NCI-H748 treated with DMSO at 0.1 percent for 48 hours (cell line): Measurements from ENCODE around the gene SKIL.

Source experiments
- DNase-seq: peaks from one replicate; lab custom pipeline; 2025; lab: John Stamatoyannopoulos, UW

Gene SKIL

DNA sequence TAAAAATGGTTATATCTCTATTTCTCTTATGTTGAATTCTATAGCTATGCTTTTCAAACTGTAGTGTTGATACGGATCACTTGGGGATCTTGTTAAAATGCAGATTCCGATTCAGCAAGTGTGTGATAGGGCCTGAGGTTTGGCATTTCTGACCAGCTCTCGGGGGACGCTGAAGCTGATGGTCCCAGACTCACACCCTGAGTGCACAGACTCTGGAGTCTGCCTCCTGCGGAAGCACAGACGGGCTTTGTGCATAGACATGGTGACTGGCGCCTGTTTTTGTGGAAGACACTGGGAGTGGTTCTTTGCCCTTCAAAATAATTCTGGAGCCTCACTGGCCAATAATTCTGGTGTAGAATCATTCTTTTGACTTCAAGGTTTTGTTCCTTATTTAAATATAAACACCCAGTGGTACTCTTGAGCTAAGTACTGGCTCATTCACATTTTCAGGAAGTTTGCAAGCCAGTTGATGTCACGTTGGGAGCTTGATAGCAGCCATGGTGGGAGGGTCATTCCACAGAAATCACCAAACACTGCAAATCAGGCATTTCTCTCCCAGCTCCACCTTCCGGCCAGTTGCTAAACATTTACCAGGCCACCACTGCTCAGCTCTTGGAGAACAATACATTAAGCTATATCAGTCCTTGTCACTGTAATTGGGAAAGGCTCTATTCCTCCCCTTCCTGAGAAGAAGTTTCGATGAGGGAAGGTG, 80.3 kb downstream of the SKIL start:
- DNase-seq = no peak

DNA sequence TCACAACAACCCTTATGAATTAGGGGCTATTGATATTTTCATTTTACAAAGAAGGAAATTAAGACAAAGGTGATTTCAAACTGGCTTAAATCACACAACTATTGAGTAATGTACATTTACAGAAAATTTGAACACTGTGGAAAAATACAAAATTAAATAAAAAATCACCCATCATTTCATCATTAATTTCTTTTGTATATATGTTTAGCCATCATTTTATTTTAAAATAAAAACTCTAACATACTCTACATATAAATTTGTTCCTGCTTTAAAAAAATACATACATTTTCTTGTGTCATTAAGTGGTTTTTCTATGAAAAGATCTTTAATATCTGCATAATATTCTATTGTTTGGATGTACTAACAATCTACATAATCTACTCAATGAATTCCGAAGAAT, 81.3 kb downstream of the SKIL start:
- no peak for DNase-seq

DNA sequence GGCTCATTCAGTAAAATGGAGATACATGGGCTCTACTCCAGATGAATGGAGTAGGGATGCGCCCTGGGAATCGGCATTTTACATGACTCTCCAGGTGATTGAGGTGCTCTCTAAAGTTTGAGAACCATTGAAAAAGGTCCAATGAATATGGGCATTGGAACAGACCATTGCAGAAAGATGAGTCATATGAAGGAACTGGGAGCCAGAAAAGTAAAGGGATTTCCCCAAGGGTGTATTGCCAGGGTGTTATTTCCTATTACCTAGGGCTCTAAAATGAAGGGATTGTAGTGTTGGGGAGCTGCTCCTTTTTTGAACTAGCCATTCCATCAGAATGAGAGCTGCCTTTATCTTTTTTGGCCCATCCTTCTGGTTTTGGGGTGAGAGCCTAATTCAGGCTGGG, 82.8 kb downstream of the SKIL start:
- no peak for DNase-seq

DNA sequence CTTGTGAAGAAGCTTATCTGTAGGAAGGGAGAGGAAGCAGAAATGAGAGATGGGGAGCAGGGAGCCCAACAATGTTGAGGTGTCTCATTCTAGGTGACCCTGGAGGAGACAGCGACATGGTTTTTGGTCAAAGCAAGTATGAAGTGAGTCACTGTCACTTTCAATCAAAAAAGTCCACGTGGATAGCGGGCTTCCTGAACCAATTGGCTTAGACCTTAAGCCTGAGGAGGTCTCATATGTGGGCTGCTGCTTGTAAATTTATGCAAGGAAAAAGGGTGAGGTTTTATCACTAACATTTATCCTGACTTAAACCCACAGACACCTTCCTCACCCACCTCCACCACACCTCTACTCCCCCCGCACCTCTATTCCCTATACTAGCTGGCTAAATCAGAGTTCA, 83.9 kb downstream of the SKIL start:
- DNase-seq = no peak

DNA sequence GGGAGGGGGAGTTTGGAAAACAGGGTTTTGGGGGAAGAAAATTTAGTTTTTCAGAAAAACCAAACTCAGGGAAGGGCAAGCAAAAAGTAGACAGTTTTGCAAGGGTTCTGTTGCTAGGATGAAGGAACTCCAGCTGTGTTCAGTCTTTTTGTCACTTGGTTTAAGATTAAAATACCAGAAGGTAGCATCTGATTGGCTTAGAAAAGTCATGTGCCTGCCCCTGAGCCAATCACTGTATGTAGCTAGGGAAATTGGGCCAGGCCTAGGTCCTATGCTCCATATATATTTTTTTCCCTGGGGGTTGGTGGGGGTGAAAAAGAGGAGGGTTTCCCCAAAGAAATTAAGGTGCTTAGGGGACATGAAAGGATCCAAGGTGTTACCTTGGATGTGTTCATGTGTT, 85.4 kb downstream of the SKIL start:
- DNase-seq = no peak

DNA sequence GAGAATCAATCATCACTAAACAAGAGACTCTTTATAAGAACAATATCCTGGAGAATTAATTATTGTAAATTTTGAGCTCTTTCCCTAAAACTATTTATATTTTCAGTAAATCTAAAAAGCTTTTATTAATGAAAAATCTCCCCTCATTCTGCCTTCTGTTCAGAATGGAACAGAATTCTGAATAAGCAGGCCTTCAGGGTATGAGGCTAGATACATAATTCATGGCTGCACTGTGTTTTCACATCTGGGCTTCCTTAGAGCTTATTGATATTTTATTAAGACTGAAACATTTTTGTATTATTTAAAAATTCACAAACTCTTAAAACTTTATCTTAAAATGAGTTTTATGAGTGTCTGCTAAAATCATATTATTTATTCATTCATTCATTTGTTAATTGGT, 85.9 kb downstream of the SKIL start:
- no peak for DNase-seq
